ENCODE data around the gene COL15A1. TPM values are rescaled to one million over a fixed set of nuclear protein-coding genes. Genes with fewer than 3 reads are reported as not detected.

The COL15A1 gene
- total and polyA plus RNA-seq, 2 of the 13 experiments (the other 11 are each of a cell fraction or from before 2014, with no cell fraction given), result not detected

DNA sequence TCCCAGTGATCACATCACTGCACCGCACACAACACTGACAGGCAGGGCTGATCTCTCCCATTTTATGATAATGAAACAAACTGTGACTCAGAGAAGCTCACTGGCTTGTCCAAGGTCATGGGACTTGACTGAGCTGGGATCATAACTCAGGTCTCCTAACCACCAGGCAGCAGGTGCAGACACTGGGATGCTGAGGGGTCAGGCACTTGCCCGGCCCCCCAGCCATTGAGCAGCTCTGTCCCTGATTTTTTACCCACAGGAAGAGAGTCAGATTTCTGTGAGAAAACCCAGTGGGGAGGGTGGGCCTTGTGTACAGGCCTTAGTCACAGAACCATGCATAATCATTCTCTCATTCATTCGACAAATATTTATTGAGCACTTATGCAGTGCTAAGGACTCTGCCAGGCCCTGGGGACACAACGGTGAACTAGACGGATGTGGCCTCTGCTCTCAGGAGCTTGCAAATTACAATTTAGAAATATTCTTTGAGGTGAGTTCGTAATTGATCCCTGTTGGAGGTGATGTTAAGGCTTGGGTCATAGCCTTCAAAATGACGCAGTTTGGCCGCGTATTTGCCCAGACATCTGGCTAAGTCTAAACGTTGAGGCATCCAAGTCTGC is 106.7 kb downstream of the COL15A1 start:
- no TSS peak for BruUV-seq (replicated peaks)
- 63% methylated on average over 9 of the region's 10 CpGs for WGBS (ENCODE audit: low lambda C conversion rate)

DNA sequence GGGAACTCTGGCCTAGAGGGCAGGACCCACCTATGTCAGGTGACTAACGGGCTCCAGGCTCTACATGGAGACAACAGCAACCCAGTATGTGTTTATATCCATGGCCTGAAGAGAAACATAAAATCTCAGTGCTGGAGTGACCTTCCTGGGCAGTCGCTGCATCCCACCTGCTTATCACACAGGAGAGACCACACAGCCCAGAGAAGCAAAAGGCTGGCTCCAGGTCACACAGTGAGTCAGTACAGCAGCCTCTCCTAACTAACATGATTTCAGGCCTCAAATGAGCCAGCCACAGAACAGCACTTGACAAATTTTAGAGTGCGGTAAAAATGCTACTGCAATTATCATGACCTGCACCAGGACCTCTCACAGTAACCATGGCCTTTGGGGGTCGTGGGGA is 107.2 kb downstream of the COL15A1 start:
- no peak overlapping the region for H3K27ac ChIP-seq (ENCODE audit: extremely low read length, insufficient read depth, low read length)
- ATAC-seq, result no peak
- POLR2A ChIA-PET, result no interaction called here

More for the DNA sequence above, 106.7 kb downstream of the COL15A1 start:
- Histone ChIP-seq H3K4me1 (ENCODE audit: insufficient read depth, low read length) (no peaks in the 10 kb centered on the region; the same call in 1 of the 2 replicates), H3K9ac (ENCODE audit: insufficient read depth, low read depth, low read length) (no peak overlapping the region), H4K20me1 (ENCODE audit: insufficient read depth, low read length) (no peaks in the 10 kb centered on the region), H3K27me3 (ENCODE audit: control insufficient read depth in 1 of 2, insufficient read depth in 2 of 2, low read length in 2 of 2) (peaks cover 0 to 6% of the 10 kb centered on the region in 2 experiments; a peak in 2 of 5 replicates), H3K4me3 (replicated peaks in 1 of 3; ENCODE audit: insufficient read depth in 1 of 3, low read depth in 2 of 3, low read length in 3 of 3) (no peak overlapping the region), H3K9me3 (ENCODE audit: low read length) (no peaks in the 10 kb centered on the region), H3K36me3 (replicated peaks in 1 of 2; ENCODE audit: control insufficient read depth in 1 of 2, insufficient read depth in 2 of 2, low read length in 2 of 2) (no peaks in the 10 kb centered on the region), H3K79me2 (ENCODE audit: insufficient read depth, low read length) (no peaks in the 10 kb centered on the region), H3K27ac (ENCODE audit: extremely low read length, insufficient read depth, low read length) (no peak overlapping the region), H3K4me2 (ENCODE audit: low read depth, low read length) (no peak overlapping the region), H2AFZ (ENCODE audit: low read length) (no peak overlapping the region)
- FAIRE-seq, result no peak
- peak; percentile 13 for DNase-seq (ENCODE audit: low spot score)
- POLR2A ChIA-PET, result no interaction called here
- peak; percentile 74 for ATAC-seq
- intact Hi-C loops (cut with micrococcal nuclease; ENCODE audit: unreplicated experiment) (no loop called here), in situ Hi-C loops (cut with HindIII; ENCODE audit: extremely low pct_ligation_motif_present, low pct_unique_long_range_greater_than_20kb) (no loop called here)
- CTCF ChIA-PET (ENCODE audit: low intra/inter-chr PET ratio, low total read pairs), result no interaction called here
- TF ChIP-seq ZNF547 (CRISPR knock-in tag; IDR thresholded peaks at IDR 0.05) (no peak), ZSCAN12 (CRISPR knock-in tag; IDR thresholded peaks at IDR 0.05) (no peak), ZNF337 (CRISPR knock-in tag; IDR thresholded peaks at IDR 0.05; ENCODE audit: borderline replicate concordance, low read depth) (no peak), GLI4 (CRISPR knock-in tag; IDR thresholded peaks at IDR 0.05; ENCODE audit: borderline replicate concordance) (no peak), FOXK1 (CRISPR knock-in tag; IDR thresholded peaks at IDR 0.05; ENCODE audit: borderline replicate concordance, low read depth) (no peak)

More for the DNA sequence above, 107.2 kb downstream of the COL15A1 start:
- in situ Hi-C loops (cut with HindIII; ENCODE audit: extremely low pct_ligation_motif_present, low pct_unique_long_range_greater_than_20kb) (no loop called here), intact Hi-C loops (cut with micrococcal nuclease; ENCODE audit: unreplicated experiment) (no loop called here)
- FAIRE-seq (no peak), DNase-seq (ENCODE audit: low spot score) (no peak)
- Histone ChIP-seq H3K79me2 (ENCODE audit: insufficient read depth, low read length) (no peaks in the 10 kb centered on the region), H4K20me1 (ENCODE audit: insufficient read depth, low read length) (no peaks in the 10 kb centered on the region), H3K9ac (ENCODE audit: insufficient read depth, low read depth, low read length) (no peak overlapping the region), H3K36me3 (replicated peaks in 1 of 2; ENCODE audit: control insufficient read depth in 1 of 2, insufficient read depth in 2 of 2, low read length in 2 of 2) (no peaks in the 10 kb centered on the region), H3K4me3 (replicated peaks in 1 of 3; ENCODE audit: insufficient read depth in 1 of 3, low read depth in 2 of 3, low read length in 3 of 3) (no peak overlapping the region), H3K4me2 (ENCODE audit: low read depth, low read length) (no peak overlapping the region), H3K4me1 (ENCODE audit: insufficient read depth, low read length) (no peaks in the 10 kb centered on the region; the same call in 1 of the 2 replicates), H3K9me3 (ENCODE audit: low read length) (no peaks in the 10 kb centered on the region), H3K27me3 (ENCODE audit: control insufficient read depth in 1 of 2, insufficient read depth in 2 of 2, low read length in 2 of 2) (peaks cover 0 to 6% of the 10 kb centered on the region in 2 experiments; a peak in 2 of 5 replicates), H2AFZ (ENCODE audit: low read length) (no peak overlapping the region)
- WGBS (ENCODE audit: low lambda C conversion rate), result 56% methylated on average over 3 of the region's 4 CpGs
- BruUV-seq (replicated peaks), result no TSS peak
- CTCF ChIA-PET (ENCODE audit: low intra/inter-chr PET ratio, low total read pairs), result no interaction called here
- no peak for TF ChIP-seq KLF15 (CRISPR knock-in tag; IDR thresholded peaks at IDR 0.05; ENCODE audit: borderline replicate concordance)
